ENCODE results near the gene SGK1.

- TF ChIP-seq, protein P1, sequence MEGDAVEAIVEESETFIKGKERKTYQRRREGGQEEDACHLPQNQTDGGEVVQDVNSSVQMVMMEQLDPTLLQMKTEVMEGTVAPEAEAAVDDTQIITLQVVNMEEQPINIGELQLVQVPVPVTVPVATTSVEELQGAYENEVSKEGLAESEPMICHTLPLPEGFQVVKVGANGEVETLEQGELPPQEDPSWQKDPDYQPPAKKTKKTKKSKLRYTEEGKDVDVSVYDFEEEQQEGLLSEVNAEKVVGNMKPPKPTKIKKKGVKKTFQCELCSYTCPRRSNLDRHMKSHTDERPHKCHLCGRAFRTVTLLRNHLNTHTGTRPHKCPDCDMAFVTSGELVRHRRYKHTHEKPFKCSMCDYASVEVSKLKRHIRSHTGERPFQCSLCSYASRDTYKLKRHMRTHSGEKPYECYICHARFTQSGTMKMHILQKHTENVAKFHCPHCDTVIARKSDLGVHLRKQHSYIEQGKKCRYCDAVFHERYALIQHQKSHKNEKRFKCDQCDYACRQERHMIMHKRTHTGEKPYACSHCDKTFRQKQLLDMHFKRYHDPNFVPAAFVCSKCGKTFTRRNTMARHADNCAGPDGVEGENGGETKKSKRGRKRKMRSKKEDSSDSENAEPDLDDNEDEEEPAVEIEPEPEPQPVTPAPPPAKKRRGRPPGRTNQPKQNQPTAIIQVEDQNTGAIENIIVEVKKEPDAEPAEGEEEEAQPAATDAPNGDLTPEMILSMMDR (IDR thresholded peaks at IDR 0.05): no peak
- no peak for TF ChIP-seq POLR2A (IDR thresholded peaks at IDR 0.05)
These were observed 29.2 kb downstream of the SGK1 start for GRCh38 chr6:134288538-134289203.
